SK-N-MC (cell line): ENCODE results near the gene KCNQ1OT1.

Experiments
- EZH2 ChIP-seq: fragments of 200-600 bp; sonication (generic); IDR thresholded peaks from one replicate; pipeline ENCODE4 v1.6.1; 2017; ENCODE audit warnings: antibody characterized with exemption
- FOXP2 ChIP-seq: optimal IDR thresholded peaks from 2 replicates; pipeline ENCODE3; 2011; ENCODE audit warnings: mild to moderate bottlenecking, moderate library complexity; ENCODE audit not compliant: insufficient read depth; ENCODE audit errors: extremely low read length, control extremely low read depth
- POLR2AphosphoS5 ChIP-seq: IDR thresholded peaks from 2 replicates; pipeline ENCODE4 v1.6.1; 2012; ENCODE audit warnings: mild to moderate bottlenecking, low read depth, low read length, borderline replicate concordance

- TF ChIP-seq EZH2 (no peak), POLR2AphosphoS5 (no peak), FOXP2 (no peak)
Observed at GRCh38 chr11:2732261-2732939, 32.6 kb upstream of the KCNQ1OT1 start.
